Esophagus muscularis mucosa (tissue), 4 donors: Measurements from ENCODE around the gene ELK3. TPM values are rescaled to one million over a fixed set of nuclear protein-coding genes. Genes with fewer than 3 reads are reported as not detected.

Experiments
- DNase-seq: peaks from one replicate; pipeline ENCODE4 v3.0.0-alpha.2; 2017; ENCODE audit errors: extremely low spot score
- H3K27ac ChIP-seq, 4 donors: fragments of 200-600 bp; sonication (generic); replicated peaks in 1 of 4; 1 replicate in 3 of 4; 2 replicates in 1 of 4; pipeline ENCODE4 v1.5.1; 2016 to 2019; ENCODE audit warnings: mild to moderate bottlenecking in 1 of 4
- H3K27me3 ChIP-seq, 4 donors: fragments of 200-600 bp; sonication (generic); one replicate each; pipeline versions ENCODE4 v1.5.1 to v1.6.0; 2016 to 2019
- H3K36me3 ChIP-seq, 4 donors: fragments of 200-600 bp; sonication (generic); one replicate each; pipeline ENCODE4 v1.5.1; 2016 to 2019
- H3K4me1 ChIP-seq, 4 donors: fragments of 200-600 bp; sonication (generic); one replicate each; pipeline ENCODE4 v1.5.1; 2016 to 2019
- H3K4me3 ChIP-seq, 4 donors: fragments of 200-600 bp; sonication (generic); 1 replicate in 2 of 4; 2 replicates in 2 of 4; pipeline ENCODE4 v1.5.1; 2016 to 2019; ENCODE audit warnings: mild to moderate bottlenecking in 4 of 4, moderate library complexity in 1 of 4
- H3K9me3 ChIP-seq, 4 donors: fragments of 200-600 bp; sonication (generic); 1 replicate in 3 of 4; 2 replicates in 1 of 4; pipeline ENCODE4 v1.5.1; 2016 to 2019
- CTCF ChIP-seq, 3 experiments: fragments of 200-600 bp in 2 of 3; fragments of 450-650 bp in 1 of 3; sonication (generic) in 2 of 3; IDR thresholded peaks; one replicate each; pipeline ENCODE4 v1.5.1; 2017 to 2019; ENCODE audit warnings: antibody characterized with exemption in 3 of 3, mild to moderate bottlenecking in 2 of 3, moderate library complexity in 1 of 3
- EP300 ChIP-seq: sonication (generic); formaldehyde crosslinking; IDR thresholded peaks from one replicate; pipeline ENCODE4 v1.6.1; 2017; ENCODE audit warnings: antibody characterized with exemption
- POLR2A ChIP-seq: fragments of 450-650 bp; IDR thresholded peaks from one replicate; pipeline ENCODE4 v1.6.1; 2017; ENCODE audit warnings: antibody characterized with exemption, moderate library complexity, mild to moderate bottlenecking, low read depth
- POLR2AphosphoS5 ChIP-seq, 2 donors: sonication (generic); formaldehyde crosslinking; IDR thresholded peaks; one replicate each; pipeline ENCODE4 v1.6.1; 2017; ENCODE audit warnings: antibody characterized with exemption in 2 of 2
- WGBS: methylation state at CpG from one replicate; pipeline ENCODE4 v1.1.5; 2018; 5-methylcytosine and 5-hydroxymethylcytosine counted together
- intact Hi-C: fragments of 100-400 bp; cut with DNase I; formaldehyde crosslinking; loops from one replicate; pipeline ENCODE4 v1.15.1; 2023
- total RNA-seq, 4 donors: library from RNA; depleted of rRNA; stranded (reverse); fragments of >200 nt; gene quantifications; one replicate each; pipeline versions ENCODE4 v1.1.0 to v1.2.1, GENCODE V29; 2016

Gene ELK3
- total RNA-seq, 4 donors from 2014 or later: 13.7 to 26.9 (median 25.7) TPM

GRCh38 chr12:96250119-96250685 lies 56.0 kb downstream of the ELK3 start:
- peak; percentile 77 for DNase-seq
- TF ChIP-seq EP300 (no peak), CTCF (IDR thresholded peaks at IDR 0.05) (no peak), POLR2A (no peak), POLR2AphosphoS5 (IDR thresholded peaks at IDR 0.05) (no peak)
- Histone ChIP-seq H3K9me3 (no peaks in the 10 kb centered on the region), H3K27ac (peak overlapping the region; percentile 50 to 79 (median 66)), H3K4me3 (no peak overlapping the region), H3K36me3 (peaks cover 12 to 53% (median 33%) of the 10 kb centered on the region in 4 donors), H3K4me1 (peaks cover 31 to 42% (median 36%) of the 10 kb centered on the region in 4 donors), H3K27me3 (no peaks in the 10 kb centered on the region)
- intact Hi-C loops: no loop called here
- 91% methylated on average over 6 of the region's 7 CpGs for WGBS

- 65% methylated on average over 8 of the region's 8 CpGs for WGBS
- peaks cover 0 to 28% (median 16%) of the 10 kb centered on the region in 4 donors for H3K36me3 ChIP-seq
- intact Hi-C loops: no loop called here
These were observed 60.9 kb downstream of the ELK3 start for GRCh38 chr12:96255077-96255476.

GRCh38 chr12:96256672-96257361 lies 62.6 kb downstream of the ELK3 start:
- TF ChIP-seq EP300: no peak
- TF ChIP-seq POLR2AphosphoS5 (IDR thresholded peaks at IDR 0.05): no peak
- TF ChIP-seq CTCF (IDR thresholded peaks at IDR 0.05): no peak
- no peak for TF ChIP-seq POLR2A
- DNase-seq: no peak
- H3K9me3 ChIP-seq: no peaks in the 10 kb centered on the region
- no peaks in the 10 kb centered on the region for H3K27me3 ChIP-seq
- intact Hi-C loops: no loop called here
- WGBS: 81% methylated on average over 7 of the region's 7 CpGs
- H3K27ac ChIP-seq: peak overlapping the region; percentile 51 to 77 (median 58)
- H3K36me3 ChIP-seq: peaks cover 0 to 26% (median 7%) of the 10 kb centered on the region in 4 donors
- H3K4me3 ChIP-seq: no peak overlapping the region
- H3K4me1 ChIP-seq: peaks cover 36 to 70% (median 60%) of the 10 kb centered on the region in 4 donors

More at GRCh38 chr12:96255077-96255476, 60.9 kb downstream of the ELK3 start:
- Histone ChIP-seq H3K4me1 (peaks cover 37 to 60% (median 59%) of the 10 kb centered on the region in 4 donors), H3K27me3 (no peaks in the 10 kb centered on the region), H3K4me3 (peak overlapping the region in 1 of 4 donors; percentile 1), H3K27ac (peak overlapping the region; percentile 54 to 77 (median 61)), H3K9me3 (no peaks in the 10 kb centered on the region)
- DNase-seq: peak; percentile 91
- peak; percentile 43 to 55 for TF ChIP-seq POLR2AphosphoS5 (IDR thresholded peaks at IDR 0.05)
- TF ChIP-seq POLR2A: no peak

GRCh38 chr12:96257550-96258103 lies 63.5 kb downstream of the ELK3 start:
- peak overlapping the region; percentile 55 to 77 (median 62) for H3K27ac ChIP-seq
- H3K9me3 ChIP-seq: no peaks in the 10 kb centered on the region
- DNase-seq: no peak
- intact Hi-C loops: no loop called here
- TF ChIP-seq POLR2A (no peak), EP300 (no peak), POLR2AphosphoS5 (IDR thresholded peaks at IDR 0.05) (no peak), CTCF (IDR thresholded peaks at IDR 0.05) (no peak)
- peaks cover 0 to 28% (median 7%) of the 10 kb centered on the region in 4 donors for H3K36me3 ChIP-seq
- 71% methylated on average over 2 of the region's 2 CpGs for WGBS
- H3K4me3 ChIP-seq: no peak overlapping the region
- H3K27me3 ChIP-seq: no peaks in the 10 kb centered on the region
- peaks cover 36 to 78% (median 68%) of the 10 kb centered on the region in 4 donors for H3K4me1 ChIP-seq
